G401 (cell line): Measurements from ENCODE around the gene C2orf15. TPM values are rescaled to one million over a fixed set of nuclear protein-coding genes. Genes with fewer than 3 reads are reported as not detected.
"Not testable (repeated sequence)": the region's sequence is repeated elsewhere in the genome, so short reads cannot be mapped to it uniquely, and the experiment has no call there.

ENCODE experiments used
- DNase-seq: peaks from one replicate; pipeline ENCODE4 v3.0.0-alpha.2; 2015; ENCODE audit warnings: low spot score
- in situ Hi-C: cut with HindIII; loops from 2 replicates; pipeline ENCODE4 v1.10.0; 2016; ENCODE audit warnings: low sequenced_read_pairs, mixed read lengths
- total RNA-seq: library from RNA; depleted of rRNA; stranded (reverse); fragments of >200 nt; shearing (Covaris generic); gene quantifications from 2 replicates; pipeline ENCODE4 v1.2.3, GENCODE V29; 2014; rRNA removed

The C2orf15 gene
- 2.4 TPM in 1 of 2 replicates, not detected in the other for total RNA-seq

GRCh38 chr2:99141110-99142108, at the start of gene C2orf15:
TSS of gene C2orf15 (plus strand) at chr2:99141707. CDS start at chr2:99150559, 8,852 bp downstream.
- DNase-seq = peak; percentile 97
- in situ Hi-C loops = no loop called here

- no peak for DNase-seq
- in situ Hi-C loops = no loop called here
Measured at GRCh38 chr2:99096728-99097127, 44.8 kb upstream of the C2orf15 start.

GRCh38 chr2:99101697-99102096, 39.8 kb upstream of the C2orf15 start:
- in situ Hi-C loops = no loop called here
- peak; percentile 0 for DNase-seq

GRCh38 chr2:99104006-99104405, 37.5 kb upstream of the C2orf15 start:
- no peak for DNase-seq
- in situ Hi-C loops = no loop called here

- in situ Hi-C loops = no loop called here
- no peak for DNase-seq
Measured at GRCh38 chr2:99106913-99107312, 34.6 kb upstream of the C2orf15 start.

GRCh38 chr2:99111236-99111635, 30.3 kb upstream of the C2orf15 start:
- DNase-seq = no peak
- in situ Hi-C loops = no loop called here

GRCh38 chr2:99111945-99112344, 29.6 kb upstream of the C2orf15 start:
- DNase-seq = no peak
- in situ Hi-C loops = no loop called here

GRCh38 chr2:99112617-99113016, 28.9 kb upstream of the C2orf15 start:
- in situ Hi-C loops = no loop called here
- no peak for DNase-seq

GRCh38 chr2:99127981-99128380, 13.5 kb upstream of the C2orf15 start:
- in situ Hi-C loops = no loop called here

GRCh38 chr2:99135044-99135556, 6.4 kb upstream of the C2orf15 start:
- DNase-seq, in situ Hi-C loops: not testable (repeated sequence)

More at GRCh38 chr2:99127981-99128380, 13.5 kb upstream of the C2orf15 start:
- no peak for DNase-seq

- in situ Hi-C loops = no loop called here
- no peak for DNase-seq
Measured at GRCh38 chr2:99139003-99139402, 2.5 kb upstream of the C2orf15 start.

GRCh38 chr2:99140056-99140859, 1.2 kb upstream of the C2orf15 start:
- in situ Hi-C loops = no loop called here
- DNase-seq = peak; percentile 63

- DNase-seq = no peak
- in situ Hi-C loops = no loop called here
Measured at GRCh38 chr2:99140860-99141109, 722 bp upstream of the C2orf15 start.

- in situ Hi-C loops = no loop called here
- no peak for DNase-seq
Measured at GRCh38 chr2:99150706-99151105, 9.2 kb downstream of the C2orf15 start.

GRCh38 chr2:99152199-99152895, 10.8 kb downstream of the C2orf15 start:
- in situ Hi-C loops = no loop called here

GRCh38 chr2:99153921-99154604, 12.6 kb downstream of the C2orf15 start:
- peak; percentile 73 for DNase-seq
- in situ Hi-C loops = no loop called here

More at GRCh38 chr2:99152199-99152895, 10.8 kb downstream of the C2orf15 start:
- no peak for DNase-seq

- DNase-seq = peak; percentile 90
- in situ Hi-C loops = no loop called here
Measured at GRCh38 chr2:99154643-99155536, 13.4 kb downstream of the C2orf15 start, which contains the start of the genes LIPT1 and TSGA10. TSS of gene LIPT1 (plus strand) at chr2:99154967. CDS start at chr2:99161958, 6,991 bp downstream. TSS of gene TSGA10 (minus strand) at chr2:99154942. CDS start at chr2:99109439, 45,503 bp downstream.

GRCh38 chr2:99156891-99157290, 15.4 kb downstream of the C2orf15 start:
- DNase-seq = no peak
- in situ Hi-C loops = no loop called here
